NCI-H774 (cell line): ENCODE results near the gene STIM2.

ENCODE experiments used
- DNase-seq: peaks from one replicate; lab custom pipeline; 2025; lab: John Stamatoyannopoulos, UW

The STIM2 gene

DNA sequence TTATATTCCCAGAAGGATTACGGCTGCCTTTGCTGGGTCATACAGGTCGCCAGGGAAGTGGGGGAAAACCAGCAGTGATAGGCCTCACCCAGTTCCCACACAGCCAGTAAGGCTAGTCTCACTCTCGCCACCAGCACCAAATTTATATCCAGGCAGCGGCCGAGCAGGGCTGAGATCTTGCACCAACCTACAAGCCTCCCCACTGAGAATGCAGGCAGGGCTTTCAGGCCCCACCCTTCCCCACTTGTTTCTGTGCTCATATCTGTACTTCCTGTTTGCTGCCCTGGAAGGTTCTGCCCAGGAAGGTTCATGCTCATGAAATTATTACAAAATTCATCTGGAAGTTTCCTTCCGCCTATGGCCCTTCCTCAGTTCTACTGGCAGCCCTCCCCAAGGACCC, 179.7 kb downstream of the STIM2 start:
- no peak for DNase-seq

DNA sequence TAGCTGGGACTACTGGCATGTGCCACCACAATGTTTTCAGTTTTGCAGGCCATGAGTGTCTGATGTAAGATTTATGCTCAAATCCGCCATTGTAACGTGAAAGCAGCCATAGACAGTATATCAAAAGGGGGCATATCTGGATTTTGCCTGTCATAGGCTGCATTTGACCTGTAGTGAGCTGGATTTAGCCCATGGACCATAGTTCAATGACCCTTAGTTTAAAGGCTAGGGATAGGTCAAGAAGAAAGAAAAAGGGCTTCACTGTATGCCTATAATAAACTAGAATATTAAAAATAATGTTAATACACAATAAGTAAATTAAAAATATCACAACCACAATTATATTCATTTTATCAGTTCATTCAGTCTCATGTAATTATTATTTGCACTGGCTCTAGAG, 181.8 kb downstream of the STIM2 start:
- DNase-seq: no peak

DNA sequence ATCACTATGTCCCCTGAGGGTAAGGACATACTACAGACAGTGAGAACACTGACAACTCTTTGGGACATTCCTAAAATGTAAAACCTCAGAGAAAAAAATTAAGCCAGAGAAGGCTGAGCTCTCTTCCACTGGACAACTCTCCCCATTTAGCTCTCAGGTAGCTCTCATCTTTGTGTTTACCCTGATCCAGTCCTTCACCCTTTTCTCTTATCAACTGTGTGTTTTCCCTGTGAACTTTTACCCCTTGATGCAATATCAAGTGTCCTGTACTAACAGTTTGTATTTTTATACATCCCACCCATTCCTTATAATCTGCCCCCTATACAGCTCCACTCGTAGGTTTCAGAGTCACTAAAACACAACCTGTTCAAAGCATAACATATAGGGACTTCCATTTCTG, 182.6 kb downstream of the STIM2 start:
- no peak for DNase-seq

DNA sequence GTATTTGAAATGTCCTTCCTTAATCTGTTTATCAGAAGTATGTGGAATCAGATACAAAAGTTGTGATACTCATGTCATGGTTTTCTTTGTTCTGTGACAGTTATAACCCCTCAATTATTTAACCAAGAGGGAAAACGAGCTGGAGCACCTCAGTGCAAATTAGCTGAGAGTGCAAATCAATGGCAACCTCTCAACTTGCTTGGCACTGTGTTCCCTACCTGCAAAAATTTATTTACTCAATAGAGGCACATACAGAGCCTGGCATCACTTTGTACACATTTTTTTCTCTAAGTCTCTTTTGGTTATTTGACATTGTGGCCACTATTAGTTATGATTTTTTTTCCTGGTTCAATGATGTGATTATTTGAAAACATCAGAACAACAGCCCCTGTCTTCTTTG, 186.2 kb downstream of the STIM2 start:
- DNase-seq: no peak

DNA sequence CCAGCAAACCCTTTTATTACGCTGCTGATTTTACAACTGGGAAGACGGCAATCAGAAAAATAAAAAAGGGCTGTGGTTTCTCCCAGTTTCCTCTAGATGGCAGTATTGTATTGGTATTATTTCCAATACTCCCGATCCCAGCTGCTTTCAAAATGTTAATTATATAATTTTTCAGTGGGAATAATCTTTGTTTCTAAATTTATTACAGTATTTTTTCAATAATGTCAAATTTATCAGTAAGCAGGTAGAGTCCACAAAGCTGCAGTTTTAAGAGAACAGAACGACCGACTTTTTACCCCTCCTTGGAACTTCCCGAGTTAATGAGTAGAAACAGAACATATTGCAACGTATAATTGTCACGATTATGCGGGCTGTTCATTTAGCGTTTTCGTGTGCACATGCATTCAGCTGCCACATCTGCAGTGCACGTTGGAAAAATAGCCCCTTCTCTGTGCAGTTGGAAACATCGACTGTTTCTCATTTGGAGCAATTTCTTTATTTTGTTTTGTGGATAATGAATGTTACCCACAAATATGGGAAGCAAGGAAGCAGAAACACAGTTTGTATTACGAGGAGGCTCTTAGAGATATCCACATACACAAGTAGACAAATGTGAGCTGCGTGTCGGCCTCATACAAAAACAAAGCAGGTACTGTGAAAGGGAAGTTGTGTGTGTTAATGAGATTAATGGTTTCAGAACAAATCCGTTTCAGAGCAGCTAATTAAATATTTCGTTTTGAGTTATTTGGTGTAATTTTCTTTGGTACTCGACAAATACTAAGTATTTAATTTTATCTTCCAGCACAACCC, 188.0 kb downstream of the STIM2 start:
- peak; percentile 33 for DNase-seq

DNA sequence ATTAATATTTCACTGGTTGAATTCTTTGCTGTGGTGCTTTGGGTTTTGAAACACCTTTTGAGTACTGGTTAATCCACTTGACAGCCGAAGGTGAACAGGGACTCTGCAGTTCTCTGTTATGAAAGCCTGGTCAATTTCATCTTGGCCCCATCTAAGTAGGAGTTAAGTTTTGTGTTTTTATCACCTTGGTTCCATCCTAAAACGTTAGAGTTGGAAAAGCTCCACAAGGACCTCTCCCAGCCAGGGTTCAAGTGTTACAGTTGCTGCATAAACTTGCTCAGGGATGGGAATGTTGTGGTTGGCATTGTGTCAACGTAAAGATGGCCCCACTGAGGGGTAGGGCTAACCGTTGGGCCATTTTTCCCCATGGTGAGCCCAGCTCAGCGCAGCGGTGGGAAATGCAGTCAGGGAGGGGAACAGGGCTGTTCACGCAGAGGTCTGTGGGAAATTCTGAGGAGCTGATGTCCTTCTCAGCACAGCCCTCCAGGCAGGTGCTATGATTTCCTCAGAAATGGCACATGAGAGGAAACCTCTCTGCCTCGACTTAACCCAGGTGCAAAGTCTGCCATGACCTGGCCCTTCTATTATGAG, 188.7 kb downstream of the STIM2 start:
- DNase-seq: no peak

DNA sequence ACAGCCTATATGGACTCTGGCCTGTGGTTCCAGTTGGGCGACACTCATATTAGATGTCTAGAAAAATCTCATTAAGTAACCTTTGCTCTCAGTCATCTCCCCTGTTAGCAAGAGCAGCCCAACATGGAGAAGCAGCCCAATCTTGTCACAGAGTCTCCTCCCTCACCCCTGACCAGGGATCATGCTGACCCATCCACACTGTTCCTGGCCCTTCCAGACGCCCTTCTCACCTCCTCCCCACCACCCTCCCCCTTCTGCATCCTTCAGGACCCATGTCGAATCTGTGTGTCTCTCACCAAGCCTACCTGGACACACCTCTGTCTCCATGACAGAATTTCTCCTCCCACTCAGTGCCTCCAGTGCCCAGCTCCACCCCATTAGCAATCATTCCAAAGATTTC, 190.1 kb downstream of the STIM2 start:
- no peak for DNase-seq

DNA sequence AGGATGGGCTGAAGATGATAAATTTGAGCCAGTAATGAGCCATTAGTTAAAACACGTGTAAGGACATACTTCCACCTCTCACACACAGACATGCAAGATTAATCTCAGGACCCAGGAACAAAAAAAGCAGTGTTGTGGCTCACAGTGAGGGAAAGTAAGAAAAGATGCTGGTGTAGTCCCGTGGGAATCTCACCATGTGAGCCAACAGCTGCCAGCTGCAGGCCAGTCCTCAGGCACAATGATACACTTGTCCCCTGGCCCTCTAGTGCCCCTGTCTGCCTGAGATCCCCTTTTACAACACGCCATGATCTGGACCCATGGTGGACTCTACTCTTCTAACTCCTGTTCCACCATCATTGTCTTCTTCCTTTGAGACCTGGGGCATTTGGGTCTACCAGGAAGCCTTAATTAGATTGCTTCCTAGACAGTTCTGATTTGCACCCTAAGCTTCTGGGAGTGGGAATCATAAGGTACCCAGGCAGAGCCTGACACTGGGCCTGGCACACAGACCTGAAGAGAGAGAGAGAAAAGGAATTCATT, 194.7 kb downstream of the STIM2 start:
- no peak for DNase-seq

DNA sequence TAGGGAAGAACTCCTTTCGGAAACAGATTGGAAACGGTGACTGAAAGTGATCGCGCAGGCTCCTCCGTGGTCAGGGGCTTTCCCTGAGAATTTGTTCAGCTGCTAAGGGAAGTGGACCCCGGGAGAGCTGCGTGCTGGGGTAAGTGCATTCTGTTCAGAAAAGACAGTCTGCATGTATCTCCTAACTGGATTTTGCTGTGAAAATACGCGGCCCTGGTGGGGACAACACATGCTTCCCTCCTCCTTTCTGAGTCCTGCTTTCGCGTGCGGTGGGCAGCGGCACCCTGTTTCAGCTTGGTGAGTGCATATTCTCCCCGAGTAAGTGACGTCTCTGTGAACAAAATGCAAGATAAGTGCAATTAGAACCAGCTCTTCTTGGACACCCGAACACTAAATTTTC, 195.6 kb downstream of the STIM2 start:
- no peak for DNase-seq

DNA sequence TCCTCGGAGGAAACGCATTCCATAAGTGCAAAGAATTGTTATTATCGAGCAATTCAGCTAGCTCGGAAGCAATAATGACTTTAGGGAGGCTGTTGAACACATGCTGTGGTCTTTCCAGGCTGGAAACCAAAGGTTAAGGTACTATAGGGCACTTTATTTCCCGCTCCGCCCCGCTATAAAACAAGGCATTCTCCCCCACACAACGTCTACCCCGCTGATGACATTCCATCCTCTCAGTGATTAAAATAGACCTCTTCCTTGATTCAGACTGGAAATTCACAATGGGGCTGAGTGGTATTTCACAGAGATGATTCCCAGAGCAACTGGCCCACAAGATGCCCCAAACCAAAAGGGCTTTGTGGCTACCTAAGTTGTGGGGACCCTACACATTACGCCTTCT, 196.4 kb downstream of the STIM2 start:
- no peak for DNase-seq

DNA sequence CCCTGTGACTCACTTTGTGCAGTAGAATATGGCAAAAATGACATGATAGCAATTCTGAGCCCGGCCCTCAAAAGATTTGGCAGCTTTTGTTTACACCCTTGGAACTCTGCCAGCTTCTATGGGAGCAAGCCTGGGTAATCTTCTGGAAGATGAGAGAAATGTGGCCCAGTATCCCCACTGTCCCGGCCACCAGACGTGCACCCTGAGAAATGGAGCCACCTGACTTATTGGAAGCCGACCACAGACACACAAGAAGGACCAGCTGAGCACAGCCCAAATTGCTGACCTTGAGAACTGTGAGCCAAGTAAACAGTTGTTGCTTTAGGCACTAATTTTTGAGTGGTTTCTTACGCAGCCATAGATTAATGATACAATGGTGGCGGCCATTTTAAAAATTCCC, 197.0 kb downstream of the STIM2 start:
- DNase-seq: no peak

DNA sequence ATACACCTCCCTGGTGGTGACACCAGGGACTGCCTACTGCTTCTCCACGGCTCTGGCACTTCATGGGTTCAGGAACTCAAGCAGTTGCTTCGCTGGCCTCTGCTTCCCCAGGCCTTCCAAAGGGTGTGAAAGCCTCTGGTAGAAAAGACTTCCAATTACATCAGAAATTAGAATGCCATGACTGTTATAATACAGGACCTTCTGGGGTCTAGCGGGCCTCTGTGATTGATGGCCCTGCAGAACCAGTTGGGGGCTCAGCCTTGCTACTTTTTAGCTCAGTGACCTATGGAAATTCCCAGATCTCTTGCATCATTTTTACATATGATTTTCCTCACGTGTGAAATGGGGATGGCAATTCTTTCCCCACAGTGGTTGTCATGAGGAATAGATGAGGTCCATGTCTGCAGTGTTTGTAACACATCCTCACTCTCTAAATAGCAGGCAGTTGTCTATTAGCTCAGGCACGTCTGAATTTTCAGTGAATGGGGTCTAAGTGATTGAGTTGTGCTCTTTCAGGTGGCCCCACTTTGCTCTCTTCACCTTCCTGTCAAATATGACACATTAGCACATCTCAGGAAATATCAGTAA, 198.3 kb downstream of the STIM2 start:
- no peak for DNase-seq

DNA sequence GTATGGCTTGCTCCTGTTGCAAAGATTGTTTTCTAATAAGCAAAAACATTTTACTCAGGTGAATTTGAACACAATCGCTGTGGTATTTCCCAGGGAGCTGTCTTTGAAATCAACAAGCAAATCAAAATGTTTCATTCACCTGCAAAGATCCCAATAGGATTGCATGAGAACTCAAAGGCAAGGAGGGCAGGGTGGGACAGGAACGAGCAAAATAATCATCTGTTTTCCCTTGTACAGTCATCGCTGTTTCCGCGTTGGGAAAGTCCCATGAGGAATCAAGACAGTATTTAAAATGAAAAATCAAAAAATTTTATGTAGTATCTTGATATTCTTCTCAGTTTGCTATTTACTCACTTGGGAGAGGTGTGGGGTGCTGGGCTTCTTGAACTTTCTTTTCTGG, 198.8 kb downstream of the STIM2 start:
- no peak for DNase-seq

DNA sequence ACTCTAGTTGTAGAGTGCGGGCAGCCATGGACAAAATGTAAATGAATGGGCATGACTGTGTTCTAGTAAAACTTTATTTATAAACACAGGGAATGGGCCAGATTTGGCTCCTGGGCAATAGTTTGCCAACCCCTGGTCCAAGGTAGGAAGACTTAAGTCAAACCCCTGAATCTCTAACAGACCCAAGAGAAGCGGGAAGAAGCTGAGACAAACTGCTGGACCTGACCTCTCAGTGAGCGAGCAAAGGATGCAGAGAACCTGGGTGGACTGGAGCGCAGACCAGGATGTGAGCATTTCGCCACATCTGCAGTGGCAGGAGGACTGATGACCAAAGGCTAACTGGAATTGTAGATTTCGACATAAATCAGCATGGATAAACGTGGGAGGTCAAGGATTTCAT, 201.6 kb downstream of the STIM2 start:
- no peak for DNase-seq

DNA sequence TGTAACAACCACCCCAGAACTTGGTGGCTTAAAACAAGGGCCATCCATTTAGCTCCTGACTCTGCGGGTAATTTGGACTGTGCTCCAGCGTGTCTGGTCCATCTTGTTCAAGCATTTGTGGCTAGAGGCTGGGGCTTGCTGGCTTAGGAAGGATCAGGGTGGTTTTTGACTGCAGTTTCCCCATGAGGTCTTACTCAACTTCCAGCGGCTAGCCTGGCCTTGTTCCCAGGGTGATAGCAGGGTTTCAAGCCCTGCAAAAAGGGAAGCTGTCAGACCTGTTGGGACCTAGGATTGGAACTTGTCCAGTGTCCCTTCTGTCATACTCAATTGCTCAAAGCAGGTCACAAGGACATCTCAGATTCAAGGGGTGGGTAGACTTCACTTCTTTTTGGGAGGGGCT, 205.9 kb downstream of the STIM2 start:
- DNase-seq: no peak

DNA sequence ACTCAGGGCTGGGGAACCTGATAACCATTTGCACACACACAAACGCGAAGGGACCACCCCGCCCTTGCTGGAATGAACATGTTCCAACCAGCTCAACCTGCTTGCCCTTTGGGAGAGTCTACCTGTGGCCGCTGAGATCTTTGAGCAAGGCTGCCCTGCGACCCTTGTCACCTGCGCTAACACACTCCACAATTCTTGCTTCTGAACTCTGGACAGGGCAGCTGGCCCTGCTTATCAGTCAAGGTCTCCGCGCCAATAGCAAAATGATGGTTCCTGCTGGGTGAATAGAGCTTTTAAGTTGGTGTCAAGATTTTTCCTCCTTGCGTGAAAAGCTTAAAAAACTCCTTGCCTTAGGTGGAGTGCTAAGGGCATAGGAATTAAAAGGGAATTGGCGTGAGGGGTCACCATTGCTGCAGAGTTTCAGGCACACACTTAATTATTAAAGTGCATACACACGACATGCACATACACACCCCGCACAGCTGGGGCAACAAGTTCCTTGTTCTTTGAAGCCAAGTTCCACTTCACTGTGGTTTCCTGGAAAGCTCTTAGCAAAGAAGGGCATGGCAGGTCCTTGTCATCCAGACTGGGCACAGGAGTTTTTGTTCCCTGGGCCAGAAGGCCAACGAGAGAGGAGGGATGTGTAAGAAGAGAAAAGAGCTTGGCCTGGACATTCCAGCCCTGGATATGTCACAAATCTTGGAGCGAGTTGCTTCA, 207.7 kb downstream of the STIM2 start:
- DNase-seq: no peak
